Neural progenitor cell (in vitro differentiated cells): ENCODE data around the gene PTPN20. TPM values are rescaled to one million over a fixed set of nuclear protein-coding genes. Genes with fewer than 3 reads are reported as not detected.

Source experiments
- DNase-seq: peaks from one replicate; pipeline ENCODE4 v3.0.0-alpha.2; 2016; ENCODE audit warnings: low spot score
- H2AFZ ChIP-seq: fragments of 200-600 bp; sonication (generic); replicated peaks from 2 replicates; pipeline ENCODE4 v1.6.1; 2016; ENCODE audit warnings: antibody characterized with exemption
- H3F3A ChIP-seq: fragments of 200-600 bp; sonication (generic); 2 replicates; pipeline ENCODE4 v1.6.1; 2016; ENCODE audit warnings: antibody characterized with exemption, low read depth
- H3K27ac ChIP-seq: fragments of 200-600 bp; sonication (generic); 2 replicates; pipeline ENCODE4 v1.5.1; 2016; ENCODE audit warnings: mild to moderate bottlenecking
- H3K27me3 ChIP-seq: fragments of 200-600 bp; sonication (generic); 2 replicates; pipeline ENCODE4 v1.6.1; 2016; ENCODE audit warnings: mild to moderate bottlenecking, moderate library complexity
- H3K36me3 ChIP-seq: fragments of 200-600 bp; sonication (generic); 2 replicates; pipeline ENCODE4 v1.5.1; 2016
- H3K4me1 ChIP-seq: fragments of 200-600 bp; sonication (generic); 2 replicates; pipeline ENCODE4 v1.6.1; 2016; ENCODE audit warnings: mixed run types
- H3K4me2 ChIP-seq: fragments of 200-600 bp; sonication (generic); 2 replicates; pipeline ENCODE4 v1.6.1; 2016
- H3K4me3 ChIP-seq: fragments of 200-600 bp; sonication (generic); 2 replicates; pipeline ENCODE4 v1.5.1; 2016
- H3K79me2 ChIP-seq: fragments of 200-600 bp; sonication (generic); 2 replicates; pipeline ENCODE4 v1.6.1; 2016; ENCODE audit warnings: low read depth
- H3K9ac ChIP-seq: fragments of 200-600 bp; sonication (generic); 2 replicates; pipeline ENCODE4 v1.6.1; 2016
- H3K9me3 ChIP-seq: fragments of 200-600 bp; sonication (generic); 2 replicates; pipeline ENCODE4 v1.5.1; 2016; ENCODE audit warnings: low read depth
- H4K20me1 ChIP-seq: fragments of 200-600 bp; sonication (generic); 2 replicates; pipeline ENCODE4 v1.6.1; 2016; ENCODE audit warnings: low read depth
- H3K27ac Mint-ChIP-seq: 3 replicates; pipeline ENCODE4 v1.8.0; 2021; ENCODE audit warnings: mixed read lengths
- H3K27me3 Mint-ChIP-seq: 2 replicates; pipeline ENCODE4 v1.8.0; 2022; ENCODE audit warnings: low read depth, mild to moderate bottlenecking, inconsistent platforms, moderate library complexity, mixed read lengths; ENCODE audit not compliant: insufficient read depth
- H3K36me3 Mint-ChIP-seq: 3 replicates; pipeline ENCODE4 v1.8.0; 2021; ENCODE audit warnings: mixed read lengths
- H3K4me1 Mint-ChIP-seq: 3 replicates; pipeline ENCODE4 v1.8.0; 2021; ENCODE audit warnings: mixed read lengths
- H3K4me3 Mint-ChIP-seq: 3 replicates; pipeline ENCODE4 v1.8.0; 2021; ENCODE audit warnings: mild to moderate bottlenecking, moderate library complexity, mixed read lengths
- H3K9me3 Mint-ChIP-seq: 3 replicates; pipeline ENCODE4 v1.8.0; 2020; ENCODE audit warnings: mixed read lengths
- CTCF ChIP-seq: fragments of 200-600 bp; sonication (generic); IDR thresholded peaks from 2 replicates; pipeline ENCODE4 v1.5.1; 2017; ENCODE audit warnings: antibody characterized with exemption, mild to moderate bottlenecking
- EZH2 ChIP-seq: fragments of 200-600 bp; sonication (generic); IDR thresholded peaks from 2 replicates; pipeline ENCODE4 v1.6.1; 2017; ENCODE audit warnings: antibody characterized with exemption, mild to moderate bottlenecking, moderate library complexity
- EZH2phosphoT487 ChIP-seq: fragments of 200-600 bp; sonication (generic); IDR thresholded peaks from 2 replicates; pipeline ENCODE4 v1.6.1; 2017; ENCODE audit warnings: antibody characterized with exemption
- total RNA-seq: library from RNA; depleted of rRNA; stranded (reverse); fragments of >200 nt; gene quantifications from 2 replicates; pipeline ENCODE4 v1.2.3, GENCODE V29; 2015; ENCODE audit warnings: low replicate concordance

The PTPN20 gene
- total RNA-seq, 1 donor from 2014 or later, result not detected

GRCh38 chr10:47033081-47033480 is 121.9 kb downstream of the PTPN20 start:
- no peak overlapping the region for H3K4me2 ChIP-seq
- H4K20me1 ChIP-seq, result no peaks in the 10 kb centered on the region
- H3F3A ChIP-seq, result no peaks in the 10 kb centered on the region
- H3K9ac ChIP-seq, result no peak overlapping the region
- TF ChIP-seq EZH2phosphoT487 (no peak), EZH2 (no peak), CTCF (no peak)
- H3K4me3 Mint-ChIP-seq, result no peak overlapping the region
- no peaks in the 10 kb centered on the region for H3K79me2 ChIP-seq
- H3K4me1 Mint-ChIP-seq, result peaks cover 17% of the 10 kb centered on the region
- H3K9me3 Mint-ChIP-seq, result no peaks in the 10 kb centered on the region
- H3K9me3 ChIP-seq, result no peaks in the 10 kb centered on the region
- no peaks in the 10 kb centered on the region for H3K36me3 ChIP-seq
- no peaks in the 10 kb centered on the region for H3K36me3 Mint-ChIP-seq
- H3K27me3 ChIP-seq, result no peaks in the 10 kb centered on the region
- no peak overlapping the region for H3K4me3 ChIP-seq
- H3K27ac ChIP-seq, result no peak overlapping the region
- no peaks in the 10 kb centered on the region for H3K4me1 ChIP-seq
- H3K27ac Mint-ChIP-seq, result no peak overlapping the region
- H3K27me3 Mint-ChIP-seq, result peaks cover 7% of the 10 kb centered on the region
- no peak for DNase-seq
- H2AFZ ChIP-seq, result no peak overlapping the region

- Histone ChIP-seq H3F3A (no peaks in the 10 kb centered on the region), H3K9me3 (no peaks in the 10 kb centered on the region), H4K20me1 (no peaks in the 10 kb centered on the region), H3K27me3 (no peaks in the 10 kb centered on the region), H3K4me1 (no peaks in the 10 kb centered on the region), H3K4me2 (no peak overlapping the region), H3K9ac (no peak overlapping the region), H3K79me2 (no peaks in the 10 kb centered on the region), H3K36me3 (no peaks in the 10 kb centered on the region), H3K27ac (no peak overlapping the region), H3K4me3 (no peak overlapping the region), H2AFZ (no peak overlapping the region)
- no peaks in the 10 kb centered on the region for H3K36me3 Mint-ChIP-seq
- peaks cover 7% of the 10 kb centered on the region for H3K27me3 Mint-ChIP-seq
- H3K4me3 Mint-ChIP-seq, result no peak overlapping the region
- H3K4me1 Mint-ChIP-seq, result peaks cover 20% of the 10 kb centered on the region
- DNase-seq, result no peak
- no peak overlapping the region for H3K27ac Mint-ChIP-seq
- no peaks in the 10 kb centered on the region for H3K9me3 Mint-ChIP-seq
- no peak for TF ChIP-seq CTCF
- no peak for TF ChIP-seq EZH2phosphoT487
- TF ChIP-seq EZH2, result no peak
Observed at GRCh38 chr10:47033541-47034270, 122.5 kb downstream of the PTPN20 start.

GRCh38 chr10:47034441-47035051 is 123.3 kb downstream of the PTPN20 start:
- H3K4me3 Mint-ChIP-seq, result no peak overlapping the region
- H3K9me3 Mint-ChIP-seq, result no peaks in the 10 kb centered on the region
- no peaks in the 10 kb centered on the region for H3K79me2 ChIP-seq
- H3K4me2 ChIP-seq, result no peak overlapping the region
- TF ChIP-seq CTCF (no peak), EZH2 (no peak), EZH2phosphoT487 (no peak)
- H3F3A ChIP-seq, result no peaks in the 10 kb centered on the region
- no peak overlapping the region for H2AFZ ChIP-seq
- peaks cover 24% of the 10 kb centered on the region for H3K4me1 Mint-ChIP-seq
- peaks cover 7% of the 10 kb centered on the region for H3K27me3 Mint-ChIP-seq
- H3K9ac ChIP-seq, result no peak overlapping the region
- no peak overlapping the region for H3K4me3 ChIP-seq
- H3K27ac Mint-ChIP-seq, result no peak overlapping the region
- H3K27ac ChIP-seq, result no peak overlapping the region
- H3K4me1 ChIP-seq, result no peaks in the 10 kb centered on the region
- DNase-seq, result no peak
- no peaks in the 10 kb centered on the region for H3K36me3 Mint-ChIP-seq
- H3K27me3 ChIP-seq, result no peaks in the 10 kb centered on the region
- no peaks in the 10 kb centered on the region for H3K36me3 ChIP-seq
- no peaks in the 10 kb centered on the region for H4K20me1 ChIP-seq
- H3K9me3 ChIP-seq, result no peaks in the 10 kb centered on the region
